Body of pancreas (tissue), 4 donors: ENCODE measurements around the gene HEBP1. TPM values are rescaled to one million over a fixed set of nuclear protein-coding genes. Genes with fewer than 3 reads are reported as not detected.

ENCODE experiments used
- ATAC-seq: fragments of 150-250 bp; one replicate; pipeline ENCODE4 v1.9.1; 2016
- DNase-seq, 4 donors: peaks; one replicate each; pipeline ENCODE4 v3.0.0-alpha.2; 2019
- H3K27ac ChIP-seq, 4 donors: fragments of 200-600 bp; sonication (generic); 1 replicate in 3 of 4; 2 replicates in 1 of 4; pipeline versions ENCODE4 v1.5.1 to v1.6.1; 2016 to 2019; ENCODE audit warnings: mild to moderate bottlenecking in 1 of 4, mixed read lengths in 1 of 4, moderate library complexity in 1 of 4
- H3K27me3 ChIP-seq, 2 donors: fragments of 200-600 bp; sonication (generic); one replicate each; pipeline ENCODE4 v1.6.0; 2016; ENCODE audit warnings: mild to moderate bottlenecking in 1 of 2
- H3K36me3 ChIP-seq, 2 donors: fragments of 200-600 bp; sonication (generic); replicated peaks in 1 of 2; 2 replicates each; pipeline ENCODE4 v1.5.1; 2016; ENCODE audit warnings: low read depth in 2 of 2; ENCODE audit not compliant: insufficient read depth in 1 of 2
- H3K4me1 ChIP-seq: fragments of 200-600 bp; sonication (generic); one replicate; pipeline ENCODE4 v1.6.0; 2016
- H3K4me3 ChIP-seq, 2 donors: fragments of 200-600 bp; sonication (generic); 1 replicate in 1 of 2; 2 replicates in 1 of 2; pipeline ENCODE4 v1.5.1; 2016 to 2019
- H3K9me3 ChIP-seq, 3 donors: fragments of 200-600 bp; sonication (generic); 1 replicate in 2 of 3; 2 replicates in 1 of 3; pipeline ENCODE4 v1.5.1; 2016
- POLR2A ChIP-seq, 3 donors: fragments of 450-650 bp; IDR thresholded peaks; one replicate each; pipeline ENCODE4 v1.6.1; 2016; ENCODE audit warnings: antibody characterized with exemption in 3 of 3, mild to moderate bottlenecking in 2 of 3
- WGBS, 2 donors: methylation state at CpG; one replicate each; pipeline ENCODE4 v1.1.5; 2017; 5-methylcytosine and 5-hydroxymethylcytosine counted together
- intact Hi-C: fragments of 100-400 bp; cut with DNase I; formaldehyde crosslinking; loops from one replicate; pipeline ENCODE4 v1.15.1; 2023
- total RNA-seq, 2 donors: library from RNA; depleted of rRNA; stranded (reverse); fragments of >200 nt; gene quantifications; one replicate each; pipeline ENCODE4 v1.1.0, GENCODE V29; 2016
- TF ChIP-seq, protein P1 (sequence below), 7 experiments: fragments of 450-650 bp in 4 of 7; fragments of 200-600 bp in 3 of 7; sonication (generic) in 3 of 7; IDR thresholded peaks; one replicate each; pipeline ENCODE4 v1.5.1; 2016 to 2019; ENCODE audit warnings: antibody characterized with exemption in 7 of 7

The HEBP1 gene
- total RNA-seq, 2 donors from 2014 or later: 19.4 to 28.8 TPM

DNA sequence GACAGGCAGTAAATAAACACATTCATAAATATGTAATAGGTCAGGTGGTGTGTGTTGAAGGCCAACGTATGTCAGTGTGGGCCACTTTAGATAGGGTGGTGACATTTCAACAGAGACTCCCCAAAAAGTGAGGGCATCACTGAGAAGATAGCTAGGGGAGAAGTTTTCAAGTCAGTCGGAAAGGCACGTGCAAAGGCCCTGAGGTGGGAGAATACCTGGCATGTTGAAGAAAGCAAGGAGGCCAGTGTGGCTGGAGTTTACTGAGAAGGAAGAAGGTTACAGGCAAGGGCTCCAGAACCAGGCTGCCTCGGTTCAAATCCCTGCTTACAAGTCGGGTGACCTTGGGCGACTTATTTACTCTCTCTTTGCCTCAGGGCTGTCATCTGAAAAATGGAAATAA lies 11.0 kb upstream of the HEBP1 start:
- Histone ChIP-seq H3K4me1 (peaks cover 6% of the 10 kb centered on the region), H3K4me3 (no peak overlapping the region), H3K9me3 (no peaks in the 10 kb centered on the region), H3K27ac (no peak overlapping the region), H3K36me3 (no peaks in the 10 kb centered on the region), H3K27me3 (no peaks in the 10 kb centered on the region)
- intact Hi-C loops: no loop called here
- DNase-seq (no peak), ATAC-seq (no peak)
- TF ChIP-seq POLR2A (IDR thresholded peaks at IDR 0.05): no peak
- WGBS, 2 donors: 84 to 88% methylated on average over 6 of the region's 6 CpGs

DNA sequence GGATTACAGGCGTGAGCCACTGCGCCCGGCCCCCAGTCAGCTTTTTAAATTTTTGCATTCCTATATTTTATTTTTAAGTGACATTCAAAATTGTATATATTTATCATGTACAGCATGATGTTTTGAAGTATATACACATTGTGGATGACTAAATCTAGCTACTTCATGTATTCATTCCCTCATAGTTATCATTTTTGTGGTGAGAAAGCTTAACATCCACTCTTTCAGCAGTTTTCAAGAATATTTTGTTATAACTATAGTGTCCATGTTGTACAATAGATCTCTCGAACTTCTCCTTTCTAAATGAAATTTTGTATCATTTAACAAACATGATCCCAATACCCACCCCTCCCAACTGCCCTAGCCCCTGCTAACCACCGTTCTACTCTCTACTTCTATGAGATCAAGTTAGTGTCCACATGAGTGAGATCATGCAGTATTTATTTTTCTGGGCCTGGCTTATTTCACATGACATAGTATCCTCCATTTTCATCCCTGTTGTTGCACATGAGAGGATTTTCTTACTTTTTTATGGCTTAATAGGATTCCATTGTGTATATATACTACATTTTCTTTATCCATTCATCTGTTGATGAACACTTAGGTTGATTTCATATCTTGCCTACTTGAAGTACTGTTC lies 8.8 kb upstream of the HEBP1 start:
- WGBS, 2 donors: 74 to 88% methylated on average over 5 of the region's 5 CpGs
- ATAC-seq: no peak
- no peaks in the 10 kb centered on the region for H3K9me3 ChIP-seq
- H3K4me1 ChIP-seq: peaks cover 21% of the 10 kb centered on the region
- no peaks in the 10 kb centered on the region for H3K27me3 ChIP-seq
- no peak for DNase-seq
- no peak overlapping the region for H3K27ac ChIP-seq
- H3K4me3 ChIP-seq: no peak overlapping the region
- H3K36me3 ChIP-seq: no peaks in the 10 kb centered on the region
- intact Hi-C loops: no loop called here
- TF ChIP-seq, protein P1, sequence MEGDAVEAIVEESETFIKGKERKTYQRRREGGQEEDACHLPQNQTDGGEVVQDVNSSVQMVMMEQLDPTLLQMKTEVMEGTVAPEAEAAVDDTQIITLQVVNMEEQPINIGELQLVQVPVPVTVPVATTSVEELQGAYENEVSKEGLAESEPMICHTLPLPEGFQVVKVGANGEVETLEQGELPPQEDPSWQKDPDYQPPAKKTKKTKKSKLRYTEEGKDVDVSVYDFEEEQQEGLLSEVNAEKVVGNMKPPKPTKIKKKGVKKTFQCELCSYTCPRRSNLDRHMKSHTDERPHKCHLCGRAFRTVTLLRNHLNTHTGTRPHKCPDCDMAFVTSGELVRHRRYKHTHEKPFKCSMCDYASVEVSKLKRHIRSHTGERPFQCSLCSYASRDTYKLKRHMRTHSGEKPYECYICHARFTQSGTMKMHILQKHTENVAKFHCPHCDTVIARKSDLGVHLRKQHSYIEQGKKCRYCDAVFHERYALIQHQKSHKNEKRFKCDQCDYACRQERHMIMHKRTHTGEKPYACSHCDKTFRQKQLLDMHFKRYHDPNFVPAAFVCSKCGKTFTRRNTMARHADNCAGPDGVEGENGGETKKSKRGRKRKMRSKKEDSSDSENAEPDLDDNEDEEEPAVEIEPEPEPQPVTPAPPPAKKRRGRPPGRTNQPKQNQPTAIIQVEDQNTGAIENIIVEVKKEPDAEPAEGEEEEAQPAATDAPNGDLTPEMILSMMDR (IDR thresholded peaks at IDR 0.05): no peak
- TF ChIP-seq POLR2A (IDR thresholded peaks at IDR 0.05): no peak

DNA sequence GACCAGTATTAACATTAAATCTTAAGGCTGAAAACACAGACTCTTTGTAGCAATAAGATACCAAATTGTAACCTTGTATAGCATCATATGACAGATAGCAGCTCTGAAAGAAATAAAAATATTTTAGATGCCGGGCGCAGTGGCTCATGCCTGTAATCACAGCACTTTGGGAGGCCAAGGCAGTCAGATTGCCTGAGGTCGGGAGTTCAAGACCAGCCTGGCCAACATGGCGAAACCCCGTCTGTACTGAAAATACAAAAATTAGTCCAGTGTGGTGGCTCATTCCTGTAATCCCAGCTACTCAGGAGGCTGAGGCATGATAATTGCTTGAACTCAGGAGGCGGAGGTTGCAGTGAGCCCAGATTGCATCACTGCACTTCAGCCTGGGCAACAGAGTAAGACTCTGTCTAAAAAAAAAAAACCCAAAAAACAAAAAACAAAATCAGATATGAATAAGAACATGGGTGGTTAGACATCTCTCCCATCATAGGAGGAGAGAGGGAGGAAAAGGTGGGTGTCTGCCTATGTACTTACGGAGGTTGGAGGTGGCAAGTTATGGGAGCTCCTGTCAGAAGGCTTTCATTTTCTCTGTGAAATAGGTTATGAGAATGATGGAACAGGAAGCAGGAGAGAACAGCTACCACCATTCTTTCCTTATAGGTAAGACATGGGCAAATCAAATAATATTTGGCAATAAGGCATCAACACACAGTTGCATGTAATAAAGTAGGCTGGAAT lies 7.6 kb upstream of the HEBP1 start:
- Histone ChIP-seq H3K27ac (no peak overlapping the region), H3K9me3 (no peaks in the 10 kb centered on the region), H3K27me3 (no peaks in the 10 kb centered on the region), H3K4me1 (peaks cover 21% of the 10 kb centered on the region), H3K4me3 (no peak overlapping the region), H3K36me3 (no peaks in the 10 kb centered on the region)
- TF ChIP-seq POLR2A (IDR thresholded peaks at IDR 0.05): no peak
- TF ChIP-seq, protein P1 (IDR thresholded peaks at IDR 0.05): no peak
- ATAC-seq (no peak), DNase-seq (no peak)
- 92 to 93% methylated on average over 7 of the region's 7 CpGs for WGBS, 2 donors
- intact Hi-C loops: no loop called here

DNA sequence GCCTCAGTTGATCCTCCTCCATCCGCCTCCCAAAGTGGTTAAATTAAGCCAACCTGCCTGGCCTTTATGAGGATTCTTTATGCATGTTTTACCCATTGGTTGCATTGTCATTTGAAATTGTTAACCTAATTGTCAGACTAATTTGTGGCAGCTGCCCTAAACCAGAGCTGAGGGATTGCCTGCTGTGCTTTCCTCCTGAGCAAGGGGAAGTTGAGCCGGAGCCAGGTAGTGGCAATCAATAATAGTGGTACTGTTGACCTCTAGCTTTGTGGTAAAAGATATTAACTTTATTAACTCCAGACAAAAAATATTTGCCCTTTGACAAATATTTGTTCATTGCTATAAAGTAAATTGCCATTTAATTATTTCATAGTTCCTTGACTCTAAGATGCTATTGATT lies 5.6 kb upstream of the HEBP1 start:
- Histone ChIP-seq H3K9me3 (no peaks in the 10 kb centered on the region), H3K4me3 (no peak overlapping the region), H3K4me1 (peaks cover 30% of the 10 kb centered on the region), H3K36me3 (no peaks in the 10 kb centered on the region), H3K27ac (peak overlapping the region in 2 of 4 donors; percentile 21 to 36), H3K27me3 (no peaks in the 10 kb centered on the region)
- ATAC-seq (peak; percentile 54), DNase-seq (peak; percentile 67 to 78 (median 73))
- TF ChIP-seq, protein P1 (IDR thresholded peaks at IDR 0.05): no peak
- TF ChIP-seq POLR2A (IDR thresholded peaks at IDR 0.05): no peak
- 36 to 42% methylated on average over 2 of the region's 2 CpGs for WGBS, 2 donors
- intact Hi-C loops: no loop called here

GRCh38 chr12:13004986-13005385 lies 4.9 kb upstream of the HEBP1 start:
- Histone ChIP-seq H3K9me3 (no peaks in the 10 kb centered on the region), H3K27me3 (no peaks in the 10 kb centered on the region), H3K27ac (peak overlapping the region in 1 of 4 donors; percentile 21), H3K4me1 (peaks cover 30% of the 10 kb centered on the region), H3K4me3 (no peak overlapping the region), H3K36me3 (no peaks in the 10 kb centered on the region)
- DNase-seq (no peak), ATAC-seq (no peak)
- intact Hi-C loops: no loop called here
- 30 to 39% methylated on average over 3 of the region's 3 CpGs for WGBS, 2 donors
- no peak for TF ChIP-seq POLR2A (IDR thresholded peaks at IDR 0.05)
- TF ChIP-seq, protein P1 (IDR thresholded peaks at IDR 0.05): no peak
